Mesothelial cell of epicardium (in vitro differentiated cells): ENCODE data around the gene PTPRJ. TPM values are rescaled to one million over a fixed set of nuclear protein-coding genes. Genes with fewer than 3 reads are reported as not detected.
A peak's percentile ranks its signal among the peaks of the same experiment; 100 is the strongest.

Experiments
- DNase-seq, 2 experiments: peaks; one replicate each; pipeline ENCODE4 v3.0.0; 2021; ENCODE audit warnings: low spot score in 2 of 2; ENCODE audit not compliant: unreplicated experiment in 2 of 2
- H3K27ac Mint-ChIP-seq: 2 replicates; pipeline ENCODE4 v1.8.0; 2021; ENCODE audit warnings: mixed read lengths
- H3K27me3 Mint-ChIP-seq: 2 replicates; pipeline ENCODE4 v1.8.0; 2021; ENCODE audit warnings: low read depth, mixed read lengths
- H3K36me3 Mint-ChIP-seq: 2 replicates; pipeline ENCODE4 v1.8.0; 2021; ENCODE audit warnings: mixed read lengths
- H3K4me1 Mint-ChIP-seq: 2 replicates; pipeline ENCODE4 v1.8.0; 2021; ENCODE audit warnings: mixed read lengths
- H3K4me3 Mint-ChIP-seq: 2 replicates; pipeline ENCODE4 v1.8.0; 2021; ENCODE audit warnings: mild to moderate bottlenecking, moderate library complexity, mixed read lengths
- H3K9me3 Mint-ChIP-seq: 2 replicates; pipeline ENCODE4 v1.8.0; 2021; ENCODE audit warnings: mixed read lengths
- CTCF ChIP-seq: fragments of 200-600 bp; sonication (generic); IDR thresholded peaks from one replicate; pipeline ENCODE4 v1.5.0; 2021; ENCODE audit warnings: antibody characterized with exemption; ENCODE audit not compliant: unreplicated experiment
- total RNA-seq: library from RNA; stranded (reverse); gene quantifications from 3 replicates; pipeline ENCODE4 v1.2.1, GENCODE V29; 2021

The PTPRJ gene
- total RNA-seq, 1 donor from 2014 or later: 26.2 TPM

GRCh38 chr11:48058064-48058463 lies 77.7 kb downstream of the PTPRJ start:
- no peak overlapping the region for H3K4me3 Mint-ChIP-seq
- H3K4me1 Mint-ChIP-seq: peaks cover 41% of the 10 kb centered on the region
- H3K9me3 Mint-ChIP-seq: no peaks in the 10 kb centered on the region
- DNase-seq: no peak
- H3K27ac Mint-ChIP-seq: no peak overlapping the region
- H3K27me3 Mint-ChIP-seq: no peaks in the 10 kb centered on the region
- H3K36me3 Mint-ChIP-seq: no peaks in the 10 kb centered on the region
- TF ChIP-seq CTCF: no peak

- no peak for TF ChIP-seq CTCF
- DNase-seq: no peak
- Mint-ChIP-seq H3K27me3 (no peaks in the 10 kb centered on the region), H3K4me1 (peaks cover 47% of the 10 kb centered on the region), H3K4me3 (no peak overlapping the region), H3K27ac (peak overlapping the region; percentile 30), H3K9me3 (no peaks in the 10 kb centered on the region), H3K36me3 (peaks cover 3% of the 10 kb centered on the region)
Measured at GRCh38 chr11:48058788-48059187, 78.4 kb downstream of the PTPRJ start.

- Mint-ChIP-seq H3K36me3 (peaks cover 3% of the 10 kb centered on the region), H3K9me3 (no peaks in the 10 kb centered on the region), H3K4me3 (no peak overlapping the region), H3K4me1 (peaks cover 46% of the 10 kb centered on the region), H3K27me3 (no peaks in the 10 kb centered on the region), H3K27ac (peak overlapping the region; percentile 97)
- no peak for TF ChIP-seq CTCF
- no peak for DNase-seq
Measured at GRCh38 chr11:48062649-48063048, 82.3 kb downstream of the PTPRJ start.

DNA sequence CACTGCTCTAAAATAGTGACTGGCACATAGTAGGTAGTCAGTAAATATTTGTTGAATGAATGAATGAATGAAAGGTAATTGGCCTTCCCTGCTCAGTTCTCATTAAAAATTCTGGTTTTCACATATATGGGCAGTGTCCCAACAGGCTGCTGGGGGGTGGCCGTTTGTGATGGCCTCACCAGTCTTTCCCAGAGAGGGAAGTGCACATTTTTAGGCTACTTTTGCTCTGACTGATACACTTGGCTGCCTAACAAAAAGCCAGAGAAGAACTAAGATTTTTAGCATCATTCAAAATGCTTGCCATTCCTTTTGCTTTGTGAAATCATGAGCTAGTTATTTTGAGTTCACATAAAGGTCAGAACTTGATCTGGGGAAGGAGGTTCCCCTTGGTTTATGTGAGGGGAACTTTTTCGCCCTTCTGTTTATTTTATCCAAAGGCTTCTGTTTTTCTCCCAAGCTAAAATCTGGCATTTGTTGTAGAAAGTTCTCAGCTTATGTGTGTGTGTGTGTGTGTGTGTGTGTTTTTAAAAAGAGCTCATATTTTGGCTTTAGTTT lies 83.1 kb downstream of the PTPRJ start:
- Mint-ChIP-seq H3K9me3 (no peaks in the 10 kb centered on the region), H3K36me3 (peaks cover 5% of the 10 kb centered on the region), H3K4me1 (peaks cover 46% of the 10 kb centered on the region), H3K27ac (peak overlapping the region; percentile 97), H3K27me3 (no peaks in the 10 kb centered on the region), H3K4me3 (peak overlapping the region; percentile 33)
- no peak for TF ChIP-seq CTCF
- no peak for DNase-seq

DNA sequence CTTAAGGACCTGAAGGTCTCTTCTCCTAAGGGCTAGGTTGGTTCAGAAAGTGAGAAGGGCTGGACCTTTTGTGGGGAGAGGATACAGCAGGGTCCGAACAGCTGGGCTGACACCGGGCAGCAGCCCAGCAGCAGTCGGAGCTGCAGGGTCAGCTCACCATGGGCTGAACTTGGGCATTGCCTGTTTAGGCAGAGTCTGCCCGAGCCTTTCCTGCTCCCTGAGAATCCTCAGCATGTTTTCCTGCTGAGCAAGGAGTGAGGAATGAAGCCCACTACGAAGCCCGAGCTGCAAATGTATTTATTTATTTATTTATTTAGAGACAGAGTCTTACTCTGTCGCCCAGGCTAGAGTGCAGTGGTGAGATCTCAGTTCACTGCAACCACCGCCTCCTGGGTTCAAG lies 83.9 kb downstream of the PTPRJ start:
- H3K4me1 Mint-ChIP-seq: peaks cover 46% of the 10 kb centered on the region
- peaks cover 8% of the 10 kb centered on the region for H3K36me3 Mint-ChIP-seq
- H3K27me3 Mint-ChIP-seq: no peaks in the 10 kb centered on the region
- no peaks in the 10 kb centered on the region for H3K9me3 Mint-ChIP-seq
- no peak for DNase-seq
- TF ChIP-seq CTCF: no peak
- H3K27ac Mint-ChIP-seq: peak overlapping the region; percentile 97
- H3K4me3 Mint-ChIP-seq: peak overlapping the region; percentile 33
